HG03196 (cell line): ENCODE data around the gene IGFALS.
"Not testable (repeated sequence)": the region's sequence is repeated elsewhere in the genome, so short reads cannot be mapped to it uniquely, and the experiment has no call there.

Experiments
- ATAC-seq: cut with Tn5 transposase; IDR thresholded peaks from one replicate; pipeline ENCODE4 v1.9.1; 2021; ENCODE audit not compliant: unreplicated experiment

IGFALS gene

GRCh38 chr16:1818204-1818872, 24.8 kb upstream of the IGFALS start:
- ATAC-seq, result no peak

DNA sequence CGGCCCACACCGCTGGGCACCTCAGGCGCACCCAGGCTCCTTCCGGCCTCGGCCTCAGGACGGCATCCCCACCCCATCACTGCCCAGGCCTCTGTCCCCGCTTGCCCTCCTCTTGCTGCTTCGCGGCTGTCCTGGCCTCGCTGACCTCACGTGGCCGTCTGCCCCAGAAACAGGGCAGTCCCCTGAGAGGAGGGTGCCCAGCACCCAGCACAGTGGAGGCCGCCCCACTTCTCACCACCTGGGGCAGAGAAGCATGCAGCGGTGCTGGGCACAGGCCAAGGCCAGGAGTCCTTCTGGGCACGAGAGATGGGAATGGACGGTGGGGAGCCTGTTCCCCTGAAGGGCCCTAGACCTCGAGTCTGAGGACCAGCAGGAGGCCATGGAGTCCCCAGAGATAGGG, 24.2 kb upstream of the IGFALS start:
- no peak for ATAC-seq

DNA sequence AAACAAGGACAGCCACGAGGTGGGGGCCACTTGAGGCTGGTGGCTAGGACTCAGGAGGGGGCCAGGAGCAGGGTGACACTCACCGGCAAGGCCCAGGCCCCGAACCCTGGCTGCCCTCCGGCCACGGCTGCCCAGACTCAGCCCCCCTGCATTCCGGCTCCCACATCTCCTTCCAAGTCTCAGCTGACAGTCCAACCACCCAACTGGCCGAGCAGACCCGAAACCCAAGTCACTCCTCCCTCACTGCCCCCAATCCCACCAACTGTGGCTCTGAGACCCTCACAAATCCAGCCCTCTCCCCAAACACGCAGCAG, 23.7 kb upstream of the IGFALS start:
- ATAC-seq, result no peak

GRCh38 chr16:1816396-1817275, 23.1 kb upstream of the IGFALS start:
- ATAC-seq, result no peak

DNA sequence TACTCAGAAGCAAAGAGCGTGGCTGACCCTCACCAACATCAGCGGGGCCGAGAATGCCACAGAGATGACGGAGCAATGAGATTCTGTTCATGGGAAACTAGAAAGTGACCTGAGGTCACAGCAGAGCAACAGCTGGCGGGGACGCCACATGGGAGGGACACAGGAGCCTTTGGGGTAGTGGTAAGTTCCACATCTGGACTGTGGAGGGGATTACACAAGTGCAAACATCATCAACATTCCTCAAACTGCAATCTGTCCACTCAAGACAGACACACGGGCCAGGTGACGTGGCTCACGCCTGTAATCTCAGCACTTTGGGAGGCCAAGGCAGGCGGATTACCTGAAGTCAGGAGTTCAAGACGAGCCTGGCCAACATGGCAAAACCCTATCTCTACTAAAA, 22.0 kb upstream of the IGFALS start:
- no peak for ATAC-seq

- no peak for ATAC-seq
These were observed 19.2 kb upstream of the IGFALS start for GRCh38 chr16:1812732-1813163.

- no peak for ATAC-seq
These were observed 17.0 kb upstream of the IGFALS start for GRCh38 chr16:1810536-1810935.

DNA sequence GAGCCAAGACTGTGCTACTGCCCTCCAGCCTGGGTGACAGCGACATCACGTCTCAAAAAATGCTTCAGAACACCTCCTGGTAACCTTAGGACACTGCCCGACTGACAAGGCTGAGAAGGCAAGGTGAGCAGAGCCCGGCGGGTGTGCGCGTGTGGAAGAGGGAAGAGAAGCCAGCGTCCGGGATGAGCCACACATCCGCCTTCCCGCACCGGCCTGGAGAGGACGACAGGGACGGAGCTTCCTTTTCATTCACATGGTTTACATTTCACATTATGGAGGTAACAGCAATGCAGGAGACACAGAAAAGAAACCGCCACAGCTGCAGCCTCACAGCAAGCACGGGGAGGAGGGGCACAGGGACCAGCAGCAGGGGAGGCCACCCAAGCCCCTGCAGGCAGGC, 16.6 kb upstream of the IGFALS start:
- no peak for ATAC-seq

GRCh38 chr16:1809281-1809801, 15.8 kb upstream of the IGFALS start:
- no peak for ATAC-seq

DNA sequence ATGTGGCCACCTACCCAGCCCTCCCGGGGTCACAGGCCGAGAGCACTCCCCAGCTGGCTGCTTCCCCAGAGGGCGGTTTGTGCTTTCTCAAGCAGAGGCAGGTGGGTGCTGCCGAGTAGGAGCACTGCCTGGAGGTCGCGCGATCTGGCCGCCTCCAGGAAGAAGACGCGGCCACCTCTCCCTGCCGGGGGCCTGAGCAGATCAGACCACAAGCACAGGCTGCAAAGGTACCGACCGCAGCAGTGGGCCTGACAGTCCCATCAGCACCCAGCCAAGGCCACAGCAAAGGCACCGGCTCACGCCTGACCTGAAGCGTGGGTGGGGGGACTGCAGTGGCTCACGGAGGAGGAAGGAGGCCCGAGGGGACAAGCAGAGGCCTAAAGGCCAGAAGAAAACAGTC, 15.2 kb upstream of the IGFALS start:
- ATAC-seq, result no peak

DNA sequence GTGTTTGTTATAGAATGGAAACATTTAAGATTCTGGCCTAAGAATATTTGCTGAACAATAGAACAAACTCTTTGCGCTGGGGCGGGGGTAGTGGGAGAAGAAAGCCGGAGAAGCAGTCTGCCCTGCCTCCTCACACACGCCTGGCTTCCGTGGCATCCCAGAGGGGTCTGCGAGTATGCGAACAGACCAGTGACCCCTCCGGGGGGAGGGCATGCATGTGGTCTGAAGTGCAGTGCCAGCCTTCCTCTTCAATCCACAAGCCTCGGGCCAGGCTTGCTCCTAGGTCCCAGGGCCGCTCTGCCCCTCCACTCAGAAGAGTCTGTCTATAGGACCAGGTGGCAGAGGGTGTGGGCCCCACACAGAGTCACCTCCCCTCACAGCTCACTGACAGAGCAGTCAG, 14.1 kb upstream of the IGFALS start:
- ATAC-seq, result no peak

DNA sequence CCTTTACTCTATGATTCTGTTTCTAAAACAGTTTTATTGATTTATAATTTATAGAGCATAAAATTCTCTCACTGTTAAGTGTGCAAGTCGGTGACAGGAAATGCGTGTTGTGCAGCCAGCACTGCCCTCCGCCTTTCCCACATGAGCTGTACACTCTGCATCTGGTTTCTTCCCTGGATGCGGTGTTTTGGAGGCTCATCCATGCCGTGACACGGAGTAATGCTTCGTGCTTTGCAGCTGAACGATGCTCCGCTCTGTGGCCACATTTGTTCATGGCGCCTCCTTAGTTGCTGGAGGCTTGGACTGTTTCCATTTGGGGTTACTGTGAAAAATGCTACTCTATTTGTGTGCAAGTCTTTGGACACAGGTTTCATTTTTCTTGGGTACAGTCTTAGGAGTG, 7.2 kb upstream of the IGFALS start:
- no peak for ATAC-seq

- ATAC-seq, result not testable (repeated sequence)
These were observed 5.8 kb upstream of the IGFALS start for GRCh38 chr16:1799263-1799662.

- no peak for ATAC-seq
These were observed 1.6 kb upstream of the IGFALS start for GRCh38 chr16:1794908-1795666.

DNA sequence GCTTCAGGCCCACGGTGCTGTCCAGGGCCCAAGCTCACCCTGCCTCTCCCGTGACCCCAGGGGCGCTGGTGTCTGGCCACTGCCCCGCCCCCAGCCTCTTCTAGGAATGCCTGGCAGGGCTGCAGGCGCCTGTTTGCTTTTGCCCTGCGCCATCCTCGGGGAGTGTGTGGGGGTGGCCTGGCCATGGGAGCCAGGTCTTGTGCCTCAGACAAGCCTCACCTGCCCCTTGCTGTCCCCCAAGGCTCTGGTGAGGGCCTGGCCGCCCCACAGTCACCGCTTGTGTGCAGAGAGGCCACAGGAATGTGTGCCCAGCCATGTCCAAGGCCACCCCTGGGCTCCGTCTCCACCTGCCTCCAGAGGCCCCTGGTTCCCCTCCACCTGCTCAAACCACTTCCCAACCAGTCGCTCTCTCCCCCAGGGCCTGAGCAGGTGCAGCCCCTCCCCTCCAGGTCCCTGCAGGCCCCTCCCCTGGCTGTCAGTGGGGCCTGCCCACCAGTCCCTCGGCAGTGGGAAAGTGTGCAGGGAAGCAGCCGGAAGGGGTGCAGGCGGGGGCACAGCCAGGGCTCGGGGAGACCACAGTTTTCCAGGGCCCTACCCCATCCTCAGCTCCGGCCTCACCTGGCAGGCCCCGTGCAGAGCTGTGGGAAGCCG, 841 bp upstream of the IGFALS start:
- ATAC-seq, result no peak

DNA sequence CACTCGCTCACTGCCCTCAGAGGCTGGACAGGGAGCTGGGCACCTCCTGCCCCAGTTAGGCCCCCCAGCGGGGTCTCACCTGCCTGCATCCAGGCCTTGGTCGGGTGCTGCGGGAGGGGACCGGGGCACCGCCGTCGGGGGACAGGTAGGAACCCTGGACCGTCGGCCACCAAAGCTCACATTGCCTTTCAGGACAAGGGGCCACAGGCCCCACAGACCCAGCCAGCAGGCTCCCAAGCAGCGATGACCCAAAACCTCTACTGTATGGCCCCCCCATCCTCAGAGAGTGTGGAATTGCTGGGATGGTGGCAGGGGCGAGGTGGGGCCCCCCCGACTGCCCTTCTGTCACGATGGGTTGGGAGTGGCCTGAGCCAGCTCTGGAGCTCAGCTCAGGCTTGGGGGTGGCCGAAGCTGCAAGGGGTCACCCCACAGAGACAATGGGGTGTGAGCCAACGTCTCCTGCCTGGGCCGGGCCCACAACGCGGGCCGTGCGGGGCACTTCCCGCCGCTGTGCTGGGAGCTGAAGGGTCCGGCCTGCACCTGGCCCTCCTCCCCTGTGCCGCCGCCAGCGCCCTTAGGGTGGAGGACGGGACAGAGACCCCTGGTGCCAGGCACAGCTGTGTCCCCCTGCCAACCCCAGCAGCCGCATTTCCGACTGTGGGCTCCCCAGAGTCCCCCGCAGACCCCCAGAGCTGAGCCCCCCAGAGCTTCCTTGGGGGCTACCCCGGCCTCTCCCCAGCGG, 498 bp downstream of the IGFALS start:
- no peak for ATAC-seq

- no peak for ATAC-seq
These were observed 1.3 kb downstream of the IGFALS start for GRCh38 chr16:1791943-1792812.

DNA sequence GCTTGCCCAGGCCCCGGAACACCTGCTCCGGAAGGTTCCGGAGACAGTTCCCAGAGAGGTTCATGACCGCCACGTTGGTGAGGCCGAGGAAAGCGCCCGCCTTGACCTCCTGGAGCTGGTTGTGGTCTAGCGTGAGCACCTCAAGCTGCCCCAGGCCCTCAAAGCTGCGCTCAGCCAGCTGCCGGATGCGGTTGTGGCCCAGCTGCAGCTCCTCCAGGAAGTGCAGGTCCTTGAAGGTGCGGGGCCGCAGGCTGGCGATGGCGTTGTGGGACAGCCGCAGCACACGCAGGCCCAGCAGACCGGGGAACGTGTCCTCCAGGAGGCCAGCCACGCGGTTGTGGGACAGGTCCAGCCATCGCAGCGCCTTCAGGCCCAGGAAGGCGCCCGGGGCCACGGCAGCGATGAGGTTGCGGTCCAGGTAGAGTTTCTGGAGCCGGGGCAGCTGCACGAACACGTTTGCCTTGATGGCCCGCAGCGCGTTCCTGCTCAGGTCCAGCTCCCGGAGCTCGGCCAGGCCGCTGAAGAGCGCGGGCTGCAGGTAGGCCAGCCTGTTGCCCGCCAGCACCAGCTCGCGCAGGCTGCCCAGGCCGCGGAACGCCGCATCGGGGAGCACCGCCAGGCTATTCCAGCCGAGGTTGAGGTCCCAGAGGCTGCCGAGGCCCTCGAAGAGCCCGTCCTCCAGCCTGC, 2.1 kb downstream of the IGFALS start:
- ATAC-seq, result no peak
